Measurements from ENCODE around the gene CNTF. TPM values are rescaled to one million over a fixed set of nuclear protein-coding genes. Genes with fewer than 3 reads are reported as not detected.

Gene CNTF
- total and polyA plus RNA-seq, 2 experiments from 2014 or later = 0.24 to 1.8 TPM

GRCh38 chr11:58654908-58655296, 32.4 kb downstream of the CNTF start (continued):
- TF ChIP-seq POLR2AphosphoS5 (IDR thresholded peaks at IDR 0.05; ENCODE audit: low read depth) = no peak
- no peak for TF ChIP-seq EZH2phosphoT487 (IDR thresholded peaks at IDR 0.05; ENCODE audit: unreplicated experiment)
- TF ChIP-seq JUNB (IDR thresholded peaks at IDR 0.05; ENCODE audit: unreplicated experiment) = no peak
- no peak for TF ChIP-seq NANOG (IDR thresholded peaks at IDR 0.05; ENCODE audit: borderline replicate concordance)
- TF ChIP-seq CTCF (conservative IDR thresholded peaks at IDR 0.05; ENCODE audit: low read depth in 2 of 2) = no peak
- TF ChIP-seq STAT1 (IDR thresholded peaks at IDR 0.05; ENCODE audit: unreplicated experiment) = no peak
- TF ChIP-seq ZNF331 (CRISPR knock-in tag; IDR thresholded peaks at IDR 0.05; ENCODE audit: low read depth) = no peak
- TF ChIP-seq ETS1 (IDR thresholded peaks at IDR 0.05) = no peak
- TF ChIP-seq ZNF114 (CRISPR knock-in tag; IDR thresholded peaks at IDR 0.05) = no peak
- no peak for TF ChIP-seq REST (IDR thresholded peaks at IDR 0.05; ENCODE audit: unreplicated experiment)
- no peak for TF ChIP-seq EZH2 (IDR thresholded peaks at IDR 0.05; ENCODE audit: low read depth, unreplicated experiment)
- TF ChIP-seq CREB1 (CRISPR knock-in tag; IDR thresholded peaks at IDR 0.05; ENCODE audit: low read depth) = no peak

- Histone ChIP-seq H2AFZ (no peak overlapping the region), H3K9me2 (ENCODE audit: insufficient read depth) (0 out of 2 replicates have a peak, but pooled peaks cover 2% of the 10 kb centered on the region), H3F3A (replicated peaks; ENCODE audit: low read depth) (no peaks in the 10 kb centered on the region), H3K27me3 (ENCODE audit: insufficient read depth) (no peaks in the 10 kb centered on the region), H3K4me1 (ENCODE audit: insufficient read depth) (peaks cover 11% of the 10 kb centered on the region; the same call in 1 of the 2 replicates), H3K4me2 (no peak overlapping the region), H3K27ac (ENCODE audit: low read depth) (no peak overlapping the region), H3K79me2 (replicated peaks; ENCODE audit: insufficient read depth) (no peaks in the 10 kb centered on the region), H3K36me3 (ENCODE audit: insufficient read depth) (no peaks in the 10 kb centered on the region), H3K4me3 (no peak overlapping the region), H4K20me1 (replicated peaks; ENCODE audit: insufficient read depth) (no peaks in the 10 kb centered on the region)
- H3K36me3 Mint-ChIP-seq (ENCODE audit: low read depth) = no peaks in the 10 kb centered on the region
- no peak overlapping the region for H3K27ac Mint-ChIP-seq
- no peaks in the 10 kb centered on the region for H3K9me3 Mint-ChIP-seq
- H3K4me3 Mint-ChIP-seq = no peak overlapping the region
- peaks cover 2% of the 10 kb centered on the region for H3K27me3 Mint-ChIP-seq (ENCODE audit: insufficient read depth, low read depth, poor library complexity)
- ATAC-seq (no peak), DNase-seq (ENCODE audit: low spot score) (no peak)
- peaks cover 8% of the 10 kb centered on the region; the same call in 2 of the 3 replicates for H3K4me1 Mint-ChIP-seq
- no peak for TF ChIP-seq ZNF114 (CRISPR knock-in tag; IDR thresholded peaks at IDR 0.05)
- no peak for TF ChIP-seq EZH2 (IDR thresholded peaks at IDR 0.05; ENCODE audit: low read depth, unreplicated experiment)
- no peak for TF ChIP-seq EZH2phosphoT487 (IDR thresholded peaks at IDR 0.05; ENCODE audit: unreplicated experiment)
- no peak for TF ChIP-seq POLR2AphosphoS5 (IDR thresholded peaks at IDR 0.05; ENCODE audit: low read depth)
- TF ChIP-seq CTCF (conservative IDR thresholded peaks at IDR 0.05; ENCODE audit: low read depth in 2 of 2) = no peak
- TF ChIP-seq REST (IDR thresholded peaks at IDR 0.05; ENCODE audit: unreplicated experiment) = no peak
Measured at GRCh38 chr11:58656348-58656747, 33.9 kb downstream of the CNTF start.

Measured in GM23338 (cell line).